NK-92 treated with Interleukin-12 subunit alpha and Interleukin-12 subunit beta, amount 100 ng/mL, for 24 hours (cell line): ENCODE data around the gene GPC5.
"Not testable (repeated sequence)": the region's sequence is repeated elsewhere in the genome, so short reads cannot be mapped to it uniquely, and the experiment has no call there.

Source experiments
- DNase-seq: peaks from one replicate; lab custom pipeline; 2025; lab: John Stamatoyannopoulos, UW

GPC5 gene

DNA sequence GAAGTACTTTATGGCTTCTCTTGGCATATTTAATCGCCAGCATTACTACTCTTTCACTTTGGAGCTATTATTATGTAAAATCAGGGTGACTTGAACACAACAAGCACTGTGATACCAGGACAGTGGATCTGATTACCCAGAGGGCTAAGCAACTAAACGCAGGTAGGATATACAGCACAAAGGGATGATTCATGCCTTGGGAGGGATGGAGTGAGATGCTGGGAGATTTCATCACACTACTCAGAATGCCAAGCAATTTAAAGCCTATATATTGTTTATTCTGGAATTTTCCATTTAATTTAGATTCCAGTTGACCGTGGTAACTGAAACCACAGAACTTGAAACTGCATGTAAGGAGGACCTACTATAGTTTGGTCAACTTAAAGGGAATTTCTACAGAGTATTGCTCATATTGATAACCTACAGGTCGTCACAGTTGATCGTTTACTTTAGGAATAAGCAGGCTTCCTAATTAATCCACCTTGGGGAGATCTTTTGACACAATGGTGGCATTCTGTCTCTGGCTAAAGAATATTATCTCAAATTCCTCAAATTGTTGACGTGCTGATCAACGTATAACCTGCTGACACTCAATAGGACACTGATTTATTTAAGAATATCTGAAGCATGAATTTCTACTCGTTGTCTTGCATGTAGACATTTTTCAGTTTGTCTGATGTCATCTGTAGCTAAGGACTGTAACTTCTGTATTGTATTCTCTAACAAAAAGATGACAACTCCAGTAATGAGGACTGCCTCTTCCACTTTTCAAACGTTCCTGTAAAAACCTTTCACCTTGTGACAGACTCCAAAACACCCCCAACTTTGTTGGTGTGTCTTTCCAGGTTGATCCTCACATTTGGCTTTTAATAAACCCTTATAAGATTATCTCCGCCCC, 254.2 kb downstream of the GPC5 start:
- DNase-seq, result no peak

DNA sequence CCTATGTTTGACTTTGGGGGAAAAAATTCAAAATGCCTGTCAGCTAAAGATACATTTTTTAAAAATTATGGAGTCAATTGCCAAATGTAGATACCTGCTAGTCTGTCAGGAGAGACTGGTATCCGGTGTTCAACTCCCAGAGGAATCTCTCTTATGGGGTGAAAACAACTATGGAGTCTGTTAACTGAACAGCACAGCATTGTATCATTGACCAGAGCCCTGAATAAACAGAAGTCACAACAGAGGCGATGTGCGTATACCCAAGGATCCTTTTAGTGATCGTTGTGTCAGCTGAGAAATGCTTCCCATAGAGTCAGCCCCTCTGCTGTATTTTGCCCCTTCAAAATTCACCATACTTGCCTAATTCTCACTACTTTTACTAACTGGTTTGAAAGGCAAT, 257.3 kb downstream of the GPC5 start:
- DNase-seq, result no peak

DNA sequence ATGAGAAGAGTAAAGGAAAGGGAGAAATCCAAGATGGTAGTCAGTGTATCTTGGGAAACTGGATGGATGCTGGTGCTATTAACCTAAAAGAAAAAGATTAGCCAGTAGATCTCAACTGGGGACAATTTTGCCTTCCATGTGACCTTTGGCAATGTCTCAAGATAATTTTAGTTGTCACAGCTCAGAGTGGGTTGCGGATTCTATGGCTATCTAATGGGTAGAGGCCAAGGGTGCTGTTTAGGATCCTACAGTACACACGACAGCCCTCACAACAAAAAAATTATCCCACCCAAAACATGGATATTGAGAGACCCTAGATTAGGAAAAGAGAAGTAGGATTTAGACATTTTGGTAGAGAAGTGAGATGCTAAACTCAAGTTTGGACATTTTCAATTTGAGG, 258.9 kb downstream of the GPC5 start:
- DNase-seq, result no peak

DNA sequence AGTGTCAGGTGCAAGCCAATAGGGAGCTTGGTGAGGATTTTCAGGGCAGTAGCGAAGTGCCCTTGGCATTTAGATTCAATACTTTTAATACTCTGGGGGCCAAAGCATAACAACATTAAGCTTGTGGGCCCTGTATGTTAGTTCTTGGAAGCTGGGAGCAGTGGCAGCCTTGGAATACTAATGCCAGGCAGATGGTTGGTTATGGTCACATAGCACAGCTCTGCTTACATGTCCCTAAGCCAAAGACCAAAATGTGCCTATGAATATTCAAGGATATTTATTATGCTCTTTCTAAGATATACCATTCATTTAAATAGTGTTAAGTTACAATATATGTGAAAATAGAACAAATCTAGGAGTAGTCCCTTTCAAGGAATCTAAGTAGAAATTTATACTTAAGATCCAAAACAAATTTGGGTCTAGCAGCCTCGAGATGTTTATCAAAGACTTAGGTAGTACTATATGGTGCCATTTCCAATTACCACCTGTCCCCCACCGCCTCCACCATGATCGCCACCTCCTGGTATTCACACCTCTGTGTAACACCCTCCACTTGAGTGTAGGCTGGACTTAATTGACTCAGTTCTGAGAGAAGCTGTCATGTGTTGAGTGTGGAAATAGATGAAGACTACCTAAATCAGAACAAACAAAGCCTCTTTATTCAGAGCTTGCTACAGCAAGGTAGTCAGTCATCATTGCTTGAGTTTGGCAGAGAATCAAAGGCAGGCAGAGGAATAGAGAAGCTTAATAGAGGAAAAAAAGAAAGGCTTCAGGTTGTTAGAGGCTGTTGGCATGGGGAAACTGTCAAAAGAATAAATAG, 261.0 kb downstream of the GPC5 start:
- no peak for DNase-seq

DNA sequence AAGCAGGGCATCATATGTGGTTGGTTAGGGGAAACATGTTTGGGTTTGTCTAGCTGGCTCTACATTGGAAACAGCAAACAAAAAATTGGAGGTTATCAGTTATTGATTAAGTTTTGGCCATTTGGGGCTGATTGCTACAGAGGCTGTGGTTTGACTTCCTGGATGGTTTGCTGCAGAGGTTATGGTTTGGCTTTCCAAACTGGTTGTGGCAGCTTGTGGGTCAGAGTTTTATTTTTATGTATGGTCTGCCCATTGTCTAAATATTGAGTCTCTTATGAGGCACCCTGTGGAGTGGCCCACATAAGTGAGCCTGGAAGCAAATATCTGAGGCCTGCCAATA, 261.6 kb downstream of the GPC5 start:
- no peak for DNase-seq

DNA sequence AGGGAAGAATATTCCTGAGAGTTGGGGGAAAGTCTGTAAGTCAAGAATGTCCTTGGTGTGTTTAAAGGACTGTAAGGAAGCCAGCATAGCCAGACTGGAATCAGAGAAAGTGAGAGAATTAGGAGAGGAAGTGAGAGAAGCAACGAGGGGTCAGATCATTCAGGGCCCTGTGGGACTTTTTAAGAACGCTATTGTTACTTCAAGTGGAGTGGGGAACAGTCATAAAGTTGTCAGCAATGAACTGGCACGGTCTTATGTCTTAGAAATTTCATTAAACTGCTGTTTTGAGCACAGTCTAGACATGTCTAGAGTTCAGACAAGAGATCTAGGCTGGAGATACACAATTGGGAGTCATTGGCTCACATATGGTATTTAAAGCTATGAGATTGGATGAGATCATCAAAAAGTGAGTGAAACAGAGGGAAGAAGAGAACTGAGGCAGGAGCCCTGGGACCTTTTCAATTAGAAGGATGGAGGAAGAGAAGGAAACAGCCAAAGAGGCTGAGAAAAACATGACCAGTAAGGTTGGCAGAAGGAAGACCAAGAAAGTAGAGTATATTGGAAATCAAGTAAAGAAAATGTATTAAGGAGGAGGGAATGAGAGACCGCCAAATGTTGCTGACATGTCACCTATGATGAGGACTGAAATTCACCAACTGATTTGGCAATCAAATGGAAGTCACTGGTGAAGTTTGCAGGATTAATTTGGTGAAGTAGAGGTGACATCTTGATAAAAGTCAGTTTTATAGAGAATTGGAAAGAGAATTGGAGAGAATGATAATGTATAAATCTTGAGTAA, 263.5 kb downstream of the GPC5 start:
- DNase-seq, result no peak

DNA sequence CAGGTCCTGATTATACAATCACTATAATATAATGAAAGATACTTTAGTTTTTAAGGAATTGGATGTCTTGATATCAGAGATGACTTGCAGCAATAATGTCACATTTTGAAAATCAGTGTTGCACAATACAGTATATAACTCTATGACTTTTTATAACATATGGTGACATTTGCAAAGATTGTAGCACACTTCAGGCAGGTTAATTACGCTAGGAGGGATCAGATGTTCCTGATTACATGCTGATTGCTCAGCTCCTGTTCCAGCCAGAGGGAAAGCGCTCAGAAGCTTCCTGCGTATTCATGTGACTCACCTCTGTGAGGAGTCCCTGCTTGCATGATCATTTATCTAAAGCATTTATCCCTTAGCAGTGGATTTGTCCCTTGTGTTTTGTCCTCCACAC, 265.6 kb downstream of the GPC5 start:
- DNase-seq, result no peak

DNA sequence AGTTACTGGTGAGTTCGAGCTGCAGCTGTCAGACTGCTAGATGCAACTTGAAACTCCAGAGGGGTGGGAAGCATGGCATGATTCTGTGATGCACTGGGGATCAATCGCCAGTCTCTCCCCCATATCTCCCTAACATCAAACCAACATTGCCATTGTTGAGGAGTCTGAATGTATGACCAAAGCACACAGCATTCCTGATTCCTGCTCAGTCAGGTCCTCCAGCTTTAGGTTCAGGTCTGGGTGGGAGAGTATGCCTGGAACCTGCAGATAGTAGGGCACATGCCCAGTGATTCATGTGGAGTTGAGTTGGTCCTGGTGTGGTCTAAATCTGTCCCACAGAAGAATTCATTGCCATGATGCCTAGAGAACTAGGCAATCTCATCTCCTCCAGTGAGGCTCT, 269.1 kb downstream of the GPC5 start:
- DNase-seq, result no peak

DNA sequence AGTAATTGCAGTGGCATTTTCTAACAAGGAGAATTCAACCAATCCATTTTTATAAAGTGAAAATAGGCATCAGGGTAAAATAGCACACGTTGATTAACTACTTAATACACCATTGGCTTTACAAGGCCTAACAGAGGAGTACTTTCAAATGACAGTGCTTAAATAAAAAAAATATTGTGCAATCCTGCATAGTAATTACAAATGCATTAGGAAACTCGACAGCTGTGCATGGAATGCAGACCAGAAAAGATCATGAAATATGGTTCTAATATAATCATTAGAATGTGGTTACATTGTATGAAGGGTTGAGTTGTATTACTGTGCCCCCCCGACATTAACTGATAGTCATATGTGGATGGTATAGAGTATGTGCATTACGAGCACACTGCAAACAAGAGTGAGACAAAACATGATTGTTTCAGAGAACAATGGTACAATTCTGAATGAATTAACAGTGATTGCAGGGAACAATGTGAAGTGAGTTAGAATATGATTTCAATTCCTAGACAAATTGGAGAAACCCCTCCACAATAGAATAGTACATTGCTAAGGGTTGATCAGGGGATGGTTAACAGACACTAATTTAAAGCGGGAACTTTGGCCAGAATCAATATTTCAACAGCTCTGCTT, 270.6 kb downstream of the GPC5 start:
- DNase-seq, result no peak

DNA sequence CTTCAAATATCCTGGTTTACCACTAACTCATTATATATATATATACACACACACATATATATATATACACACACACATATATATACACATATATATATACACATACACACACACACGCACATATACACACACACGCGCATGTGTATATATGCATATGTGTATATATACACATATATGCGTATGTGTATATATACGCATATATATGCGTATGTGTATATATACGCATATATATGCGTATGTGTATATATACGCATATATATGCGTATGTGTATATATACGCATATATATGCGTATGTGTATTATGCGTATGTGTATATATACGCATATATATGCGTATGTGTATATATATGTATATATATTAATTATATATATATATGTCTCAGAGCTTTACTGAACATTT, 275.9 kb downstream of the GPC5 start:
- DNase-seq, result not testable (repeated sequence)

DNA sequence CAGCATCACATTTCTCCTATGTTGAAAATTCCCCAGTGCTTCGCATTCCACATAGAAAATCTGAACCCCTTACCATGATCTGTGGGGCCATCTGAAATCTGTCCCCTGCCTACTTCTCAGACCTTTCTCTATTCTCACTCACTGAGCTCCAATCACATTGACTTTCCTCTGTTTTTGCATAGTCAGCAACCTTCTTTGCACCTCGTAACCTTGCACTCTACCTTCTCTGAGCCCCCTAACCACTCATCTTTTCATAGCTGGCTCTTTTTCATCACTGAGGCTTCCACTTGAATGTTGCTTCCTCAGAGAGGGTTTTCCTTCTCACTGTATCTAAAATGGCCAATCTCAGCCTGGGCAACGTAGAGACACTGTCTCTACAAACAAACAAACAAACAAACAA, 286.3 kb downstream of the GPC5 start:
- DNase-seq, result no peak

DNA sequence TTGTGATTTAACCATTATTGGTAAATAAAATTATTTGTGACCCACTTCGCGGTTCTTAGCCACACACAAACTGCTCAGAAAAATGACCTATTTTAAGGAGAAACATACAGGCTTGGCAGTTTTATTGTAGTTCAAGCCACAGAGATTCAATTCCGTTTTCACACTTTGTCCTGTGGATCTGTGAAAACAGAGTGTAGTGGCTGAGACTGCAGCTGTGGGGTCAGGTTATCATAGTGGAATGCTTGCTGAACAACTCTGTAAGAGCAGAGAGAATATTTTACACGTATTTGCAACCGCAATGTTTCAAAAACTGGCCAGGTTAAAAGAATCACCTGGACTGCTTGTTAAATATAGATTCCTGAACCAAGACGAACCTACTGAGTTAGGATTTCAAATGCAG, 292.5 kb downstream of the GPC5 start:
- DNase-seq, result no peak

DNA sequence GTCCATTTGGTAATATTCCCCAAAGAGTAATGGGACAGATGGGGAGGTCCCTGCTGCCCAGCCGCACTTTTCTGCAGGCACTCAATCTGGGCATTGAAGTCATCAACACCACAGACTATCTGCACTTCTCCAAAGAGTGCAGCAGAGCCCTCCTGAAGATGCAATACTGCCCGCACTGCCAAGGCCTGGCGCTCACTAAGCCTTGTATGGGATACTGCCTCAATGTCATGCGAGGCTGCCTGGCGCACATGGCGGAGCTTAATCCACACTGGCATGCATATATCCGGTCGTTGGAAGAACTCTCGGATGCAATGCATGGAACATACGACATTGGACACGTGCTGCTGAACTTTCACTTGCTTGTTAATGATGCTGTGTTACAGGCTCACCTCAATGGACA, 295.0 kb downstream of the GPC5 start:
- no peak for DNase-seq

DNA sequence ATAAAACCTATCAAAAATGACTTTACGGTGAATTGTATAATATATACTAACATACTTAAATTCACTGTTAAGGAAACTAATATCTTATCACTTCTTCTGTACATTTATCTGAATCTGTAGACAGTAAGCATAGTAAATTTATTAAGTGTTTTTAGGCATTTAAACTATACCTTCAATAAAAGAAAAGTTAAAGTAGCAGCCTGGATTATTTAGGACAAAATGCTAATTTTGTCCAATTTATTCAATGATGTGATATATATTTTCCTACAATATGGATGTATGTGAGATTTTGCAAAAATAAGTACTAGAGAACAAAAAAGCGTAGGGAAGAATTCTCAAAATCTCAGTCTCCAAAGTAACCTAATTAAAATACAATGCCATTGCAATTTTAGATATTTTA, 299.9 kb downstream of the GPC5 start:
- no peak for DNase-seq

DNA sequence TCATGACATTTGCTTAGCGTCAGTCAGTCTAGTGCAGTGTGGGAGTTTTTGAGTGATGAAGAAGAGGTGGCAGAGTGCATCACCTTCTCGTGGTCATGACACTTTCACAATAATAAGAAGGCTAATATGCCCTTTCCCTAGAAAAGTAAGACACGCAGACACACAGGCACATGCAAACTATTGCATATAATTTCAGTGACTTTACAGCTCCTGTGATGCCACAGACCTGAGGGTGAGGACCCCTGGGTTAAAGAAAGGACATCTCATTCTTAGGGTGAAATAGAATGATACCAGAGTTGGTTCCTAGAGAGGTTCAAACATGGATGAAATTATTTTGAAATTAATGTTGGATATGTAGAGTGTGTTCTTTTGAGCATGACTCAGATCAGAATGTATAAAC, 300.3 kb downstream of the GPC5 start:
- DNase-seq, result no peak

DNA sequence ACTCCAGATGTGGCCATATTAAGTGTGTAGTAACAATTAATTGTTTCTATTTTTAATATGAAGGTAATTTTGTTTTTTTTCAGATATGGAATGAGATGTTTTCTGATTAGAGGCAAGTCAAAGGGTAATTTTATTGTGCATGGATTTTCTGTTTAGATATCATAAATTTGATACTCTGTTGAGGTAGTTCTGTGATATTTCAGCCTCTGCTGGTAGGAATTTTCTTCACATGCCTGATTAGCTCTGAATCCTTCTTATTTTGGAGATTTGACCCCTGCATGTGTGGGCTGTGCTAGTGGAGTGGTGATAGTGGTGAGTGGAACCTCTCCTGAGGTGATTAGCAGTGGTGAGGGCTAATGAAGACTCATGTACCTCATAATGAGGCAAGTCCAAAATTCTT, 301.4 kb downstream of the GPC5 start:
- DNase-seq, result no peak

DNA sequence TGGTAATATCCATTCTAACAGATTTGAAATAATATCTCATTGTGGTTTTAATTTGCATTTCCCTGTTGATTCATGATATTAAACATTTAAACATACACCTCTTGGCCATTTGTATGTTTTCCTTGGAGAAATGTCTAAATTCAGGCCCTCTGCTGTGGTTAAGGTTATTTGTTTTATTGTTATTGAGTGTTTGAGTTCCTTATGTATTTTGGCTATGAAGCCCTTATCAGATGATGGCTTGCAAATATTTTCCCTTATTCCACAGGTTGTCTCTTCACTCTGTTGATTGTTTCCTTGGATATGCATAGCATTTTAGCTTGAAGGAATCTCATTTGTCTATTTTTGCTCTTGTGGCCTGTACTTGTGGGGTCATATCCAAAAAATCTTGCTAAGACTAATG, 303.6 kb downstream of the GPC5 start:
- DNase-seq, result no peak

DNA sequence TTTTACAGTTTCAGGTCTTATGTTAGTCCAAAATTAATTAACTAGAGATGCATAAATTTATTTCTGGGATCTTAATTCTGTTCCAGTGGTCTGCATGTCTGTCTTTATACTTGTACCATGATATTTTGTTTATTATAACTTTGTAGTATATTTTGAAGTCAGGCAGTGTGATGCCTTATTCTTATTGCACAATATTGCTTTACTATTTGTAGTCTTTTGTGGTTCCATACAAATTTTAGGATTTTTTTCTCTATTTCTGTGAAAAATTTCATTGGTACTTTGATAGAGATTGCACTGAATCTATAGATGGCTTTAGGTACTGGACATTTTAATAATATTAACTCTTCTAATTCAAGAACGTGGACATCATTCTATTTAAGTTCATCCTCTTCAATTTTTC, 304.0 kb downstream of the GPC5 start:
- no peak for DNase-seq

DNA sequence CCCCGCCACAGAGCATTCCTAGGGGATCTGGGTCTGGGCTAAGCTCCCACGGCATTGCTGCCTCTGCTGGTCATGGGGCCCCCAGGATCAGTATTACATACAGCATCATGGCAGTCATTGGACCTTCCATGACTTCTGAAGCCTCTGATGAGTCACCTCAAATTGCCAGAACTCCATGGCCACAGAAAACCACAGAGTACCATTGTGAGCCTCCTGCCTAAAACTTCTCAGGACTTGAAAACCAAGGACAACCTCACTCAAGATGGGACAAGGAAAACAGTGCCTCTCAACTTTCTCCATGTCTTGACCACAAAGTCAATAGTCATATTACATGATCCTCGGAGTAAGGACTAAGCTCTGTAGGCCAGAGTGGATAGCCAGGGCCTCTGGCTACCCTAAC, 306.0 kb downstream of the GPC5 start:
- no peak for DNase-seq

DNA sequence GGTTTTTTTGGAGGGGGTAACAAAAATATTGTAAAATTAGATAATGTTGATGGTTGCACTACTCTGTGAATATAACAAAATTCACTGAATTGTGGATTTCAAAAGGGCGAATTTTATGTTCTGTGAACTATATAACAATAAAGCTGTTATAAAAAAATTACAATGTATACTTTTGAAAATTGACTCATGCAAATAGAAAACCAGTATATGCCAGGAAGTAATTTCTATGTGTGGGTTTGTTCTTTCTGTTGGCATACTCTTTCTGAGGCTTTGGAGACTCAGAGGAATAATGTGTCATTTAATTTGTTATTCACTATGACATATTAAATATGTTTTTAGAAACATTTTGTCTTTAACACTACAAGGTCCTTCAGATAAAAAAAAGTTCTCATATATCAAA, 310.1 kb downstream of the GPC5 start:
- DNase-seq, result no peak

DNA sequence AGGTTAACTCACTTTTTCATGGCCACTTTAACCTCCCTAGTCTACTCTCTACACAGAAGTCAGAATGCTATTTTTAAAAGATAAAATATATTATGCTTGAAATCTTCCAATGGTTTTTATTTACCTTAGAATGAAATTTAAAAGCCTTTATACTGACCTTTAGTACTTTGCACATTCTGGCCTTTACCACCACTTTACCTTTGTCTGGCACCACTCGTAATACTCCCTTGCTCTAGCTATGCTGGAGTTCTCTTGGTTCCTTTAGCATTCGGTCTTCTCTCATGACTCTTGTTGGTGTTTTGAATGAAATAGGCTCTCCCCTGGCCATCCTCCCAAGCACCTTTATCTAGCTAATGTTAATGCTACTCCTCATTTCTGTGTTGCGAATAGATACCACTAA, 310.8 kb downstream of the GPC5 start:
- no peak for DNase-seq

DNA sequence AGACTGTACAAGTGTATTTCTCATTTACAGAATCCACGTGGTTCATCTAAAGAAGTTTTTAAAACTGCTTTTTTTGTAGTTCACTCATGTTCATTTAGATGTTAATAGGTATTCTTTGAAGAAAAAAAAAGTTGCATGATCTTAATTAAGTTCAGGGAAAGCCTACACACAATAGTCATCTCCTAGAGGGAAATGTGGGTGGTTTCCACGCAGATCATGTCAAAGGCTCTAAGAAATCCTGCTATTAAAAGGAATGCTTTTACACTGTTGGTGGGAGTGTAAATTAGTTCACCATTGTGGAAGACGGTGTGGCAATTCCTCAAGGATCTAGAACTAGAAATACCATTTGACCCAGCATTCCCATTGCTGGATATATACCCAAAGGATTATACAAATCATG, 312.3 kb downstream of the GPC5 start:
- no peak for DNase-seq
